ENCODE results near the gene PCNX2. TPM values are rescaled to one million over a fixed set of nuclear protein-coding genes. Genes with fewer than 3 reads are reported as not detected.

Gene PCNX2
- total and polyA plus RNA-seq, 2 donors (not counting 1 experiment from before 2014, with no cell fraction given) = 17.6 to 34.7 TPM

GRCh38 chr1:233326319-233326718 is 30.8 kb upstream of the PCNX2 start:
- Histone ChIP-seq H3K4me3 (ENCODE audit: control extremely low read depth in 1 of 5, extremely low read depth in 1 of 5, insufficient read depth in 1 of 5, low read depth in 2 of 5, low read length in 4 of 5) (no peak overlapping the region), H3K9me3 (ENCODE audit: control extremely low read depth in 1 of 3, control insufficient read depth in 2 of 3, insufficient read depth in 1 of 3, low read length in 2 of 3) (peaks cover 0 to 1% (median 0%) of the 10 kb centered on the region in 3 donors), H3K79me2 (ENCODE audit: control insufficient read depth, insufficient read depth, low read length) (no peaks in the 10 kb centered on the region), H3K36me3 (replicated peaks in 1 of 2; ENCODE audit: control extremely low read depth in 1 of 2, control insufficient read depth in 1 of 2, extremely low read depth in 1 of 2, insufficient read depth in 2 of 2, low read length in 1 of 2) (no peaks in the 10 kb centered on the region), H3K27ac (ENCODE audit: low read length in 2 of 2) (no peak overlapping the region), H3K27me3 (replicated peaks in 1 of 4; ENCODE audit: control extremely low read depth in 1 of 4, control insufficient read depth in 3 of 4, insufficient read depth in 4 of 4, low read length in 3 of 4) (peaks cover 0 to 7% (median 2%) of the 10 kb centered on the region in 4 experiments), H3K4me1 (ENCODE audit: control insufficient read depth in 2 of 2, insufficient read depth in 2 of 2, low read length in 2 of 2) (peaks cover 11 to 12% of the 10 kb centered on the region in 2 donors), H4K20me1 (ENCODE audit: control insufficient read depth, insufficient read depth, low read length, poor library complexity, severe bottlenecking) (no peaks in the 10 kb centered on the region), H2AFZ (ENCODE audit: insufficient read depth, low read depth, low read length, poor library complexity, severe bottlenecking) (no peak overlapping the region), H3K9ac (ENCODE audit: low read length) (no peak overlapping the region), H3K4me2 (replicated peaks; ENCODE audit: low read depth, low read length, poor library complexity, severe bottlenecking) (peak overlapping the region; percentile 82)
- intact Hi-C loops (cut with micrococcal nuclease) = loop anchor here (5.0 kb wide), 1 partner anchor 374 kb away; the partner anchor contains the start of gene NTPCR
- no peak for DNase-seq
- Mint-ChIP-seq H3K4me3 (no peak overlapping the region), H3K27ac (no peak overlapping the region), H3K4me1 (peaks cover 16% of the 10 kb centered on the region), H3K27me3 (peaks cover 16% of the 10 kb centered on the region), H3K9me3 (ENCODE audit: insufficient read depth) (no peaks in the 10 kb centered on the region)
- ChIA-PET CTCF (no interaction called here), POLR2A (no interaction called here)
- no peak for ATAC-seq (ENCODE audit: low read depth)
- TF ChIP-seq, protein P1, sequence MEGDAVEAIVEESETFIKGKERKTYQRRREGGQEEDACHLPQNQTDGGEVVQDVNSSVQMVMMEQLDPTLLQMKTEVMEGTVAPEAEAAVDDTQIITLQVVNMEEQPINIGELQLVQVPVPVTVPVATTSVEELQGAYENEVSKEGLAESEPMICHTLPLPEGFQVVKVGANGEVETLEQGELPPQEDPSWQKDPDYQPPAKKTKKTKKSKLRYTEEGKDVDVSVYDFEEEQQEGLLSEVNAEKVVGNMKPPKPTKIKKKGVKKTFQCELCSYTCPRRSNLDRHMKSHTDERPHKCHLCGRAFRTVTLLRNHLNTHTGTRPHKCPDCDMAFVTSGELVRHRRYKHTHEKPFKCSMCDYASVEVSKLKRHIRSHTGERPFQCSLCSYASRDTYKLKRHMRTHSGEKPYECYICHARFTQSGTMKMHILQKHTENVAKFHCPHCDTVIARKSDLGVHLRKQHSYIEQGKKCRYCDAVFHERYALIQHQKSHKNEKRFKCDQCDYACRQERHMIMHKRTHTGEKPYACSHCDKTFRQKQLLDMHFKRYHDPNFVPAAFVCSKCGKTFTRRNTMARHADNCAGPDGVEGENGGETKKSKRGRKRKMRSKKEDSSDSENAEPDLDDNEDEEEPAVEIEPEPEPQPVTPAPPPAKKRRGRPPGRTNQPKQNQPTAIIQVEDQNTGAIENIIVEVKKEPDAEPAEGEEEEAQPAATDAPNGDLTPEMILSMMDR (IDR thresholded peaks at IDR 0.05) = no peak
- TF ChIP-seq EZH2 (IDR thresholded peaks at IDR 0.05; ENCODE audit: borderline replicate concordance, insufficient read depth, low read depth, low read length, poor library complexity, severe bottlenecking) = no peak

DNA sequence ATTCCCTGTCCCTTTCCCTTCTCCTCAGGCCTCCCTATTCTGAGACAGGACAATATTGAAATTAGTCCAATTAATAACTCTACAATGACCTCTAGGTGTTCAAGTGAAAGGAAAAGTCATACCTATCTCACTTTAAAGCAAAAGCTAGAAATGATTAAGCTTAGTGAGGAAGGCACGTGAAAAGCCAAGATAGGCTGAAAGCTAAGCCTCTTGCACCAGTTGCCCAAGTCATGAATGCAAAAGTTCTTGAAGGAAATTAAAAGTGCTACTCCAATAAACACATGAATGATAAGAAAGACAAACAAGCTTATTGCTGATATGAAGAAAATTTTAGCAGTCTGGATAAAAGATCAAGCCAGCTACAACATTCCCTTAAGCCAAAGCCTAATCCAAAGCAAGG is 28.2 kb upstream of the PCNX2 start:
- Histone ChIP-seq H3K27ac (ENCODE audit: low read length in 2 of 2) (no peak overlapping the region), H3K79me2 (ENCODE audit: control insufficient read depth, insufficient read depth, low read length) (no peaks in the 10 kb centered on the region), H3K9me3 (ENCODE audit: control extremely low read depth in 1 of 3, control insufficient read depth in 2 of 3, insufficient read depth in 1 of 3, low read length in 2 of 3) (peaks cover 0 to 1% (median 0%) of the 10 kb centered on the region in 3 donors), H3K27me3 (replicated peaks in 1 of 4; ENCODE audit: control extremely low read depth in 1 of 4, control insufficient read depth in 3 of 4, insufficient read depth in 4 of 4, low read length in 3 of 4) (peaks cover 0 to 7% (median under 1%) of the 10 kb centered on the region in 4 experiments), H2AFZ (ENCODE audit: insufficient read depth, low read depth, low read length, poor library complexity, severe bottlenecking) (no peak overlapping the region), H3K4me1 (ENCODE audit: control insufficient read depth in 2 of 2, insufficient read depth in 2 of 2, low read length in 2 of 2) (peaks cover 7 to 8% of the 10 kb centered on the region in 2 donors), H3K9ac (ENCODE audit: low read length) (no peak overlapping the region), H3K36me3 (replicated peaks in 1 of 2; ENCODE audit: control extremely low read depth in 1 of 2, control insufficient read depth in 1 of 2, extremely low read depth in 1 of 2, insufficient read depth in 2 of 2, low read length in 1 of 2) (no peaks in the 10 kb centered on the region), H3K4me3 (ENCODE audit: control extremely low read depth in 1 of 5, extremely low read depth in 1 of 5, insufficient read depth in 1 of 5, low read depth in 2 of 5, low read length in 4 of 5) (no peak overlapping the region), H3K4me2 (replicated peaks; ENCODE audit: low read depth, low read length, poor library complexity, severe bottlenecking) (no peak overlapping the region), H4K20me1 (ENCODE audit: control insufficient read depth, insufficient read depth, low read length, poor library complexity, severe bottlenecking) (no peaks in the 10 kb centered on the region)
- no peak for TF ChIP-seq EZH2 (IDR thresholded peaks at IDR 0.05; ENCODE audit: borderline replicate concordance, insufficient read depth, low read depth, low read length, poor library complexity, severe bottlenecking)
- TF ChIP-seq, protein P1 (IDR thresholded peaks at IDR 0.05) = no peak
- Mint-ChIP-seq H3K27ac (no peak overlapping the region), H3K27me3 (peaks cover 20% of the 10 kb centered on the region), H3K4me3 (no peak overlapping the region), H3K4me1 (peaks cover 7% of the 10 kb centered on the region), H3K9me3 (ENCODE audit: insufficient read depth) (no peaks in the 10 kb centered on the region)
- intact Hi-C loops (cut with micrococcal nuclease) = no loop called here
- ChIA-PET CTCF (no interaction called here), POLR2A (no interaction called here)
- DNase-seq (no peak), ATAC-seq (ENCODE audit: low read depth) (no peak)
- no CpG with 5 or more reads among the region's 1 CpG for WGBS (ENCODE audit: insufficient coverage)

Measured in B cell (primary cell).